Measurements from ENCODE around the gene TMEM119.

The TMEM119 gene, protein sequence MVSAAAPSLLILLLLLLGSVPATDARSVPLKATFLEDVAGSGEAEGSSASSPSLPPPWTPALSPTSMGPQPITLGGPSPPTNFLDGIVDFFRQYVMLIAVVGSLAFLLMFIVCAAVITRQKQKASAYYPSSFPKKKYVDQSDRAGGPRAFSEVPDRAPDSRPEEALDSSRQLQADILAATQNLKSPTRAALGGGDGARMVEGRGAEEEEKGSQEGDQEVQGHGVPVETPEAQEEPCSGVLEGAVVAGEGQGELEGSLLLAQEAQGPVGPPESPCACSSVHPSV

DNA sequence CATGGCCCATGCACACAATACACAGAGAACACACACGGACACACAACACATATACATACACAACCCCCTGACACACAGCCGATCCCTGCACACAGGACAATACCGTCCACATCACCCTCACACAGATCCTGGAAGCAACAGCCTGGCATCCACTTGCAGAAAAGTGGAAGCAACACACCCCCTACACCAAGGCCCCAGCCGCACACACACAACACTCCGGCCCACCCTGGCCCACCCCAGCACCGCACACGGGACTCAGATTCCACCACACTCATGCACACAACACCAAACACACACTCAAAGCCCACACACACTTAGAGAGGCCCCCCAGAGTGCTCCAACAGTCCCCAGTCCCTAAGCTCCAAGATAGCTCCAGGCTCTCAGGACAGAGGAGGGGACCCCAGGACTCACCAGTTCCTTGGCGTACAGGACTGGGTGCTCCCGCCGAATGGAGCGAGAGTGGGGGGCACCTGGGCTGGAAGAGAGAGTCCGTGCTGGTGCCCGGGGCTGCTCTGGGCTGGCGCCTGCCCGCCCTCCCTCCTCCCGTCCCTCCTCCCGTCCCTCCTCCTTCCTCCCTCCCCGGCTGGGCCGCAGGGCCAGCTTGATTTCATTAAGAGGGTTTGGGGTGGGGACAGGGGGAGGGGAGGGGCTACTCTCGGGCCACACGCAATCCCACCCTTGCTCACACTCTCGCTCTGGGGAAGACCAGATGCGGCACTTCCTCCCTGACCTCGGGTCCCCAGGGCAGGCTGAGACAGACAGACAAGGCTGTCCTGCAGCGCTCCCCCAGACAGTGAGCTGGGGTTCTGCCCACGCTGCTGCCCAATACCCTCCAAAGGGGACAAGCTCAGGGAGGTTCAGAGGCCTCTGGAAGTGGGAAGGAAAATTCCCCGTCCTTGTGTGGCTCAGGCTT lies at the start of gene TMEM119:
TMEM119 (minus strand) TSS at position 526 of the 913 bp plus-strand sequence. CDS start 5,701 bp downstream, outside the sequence.
- DNase-seq: no peak

DNA sequence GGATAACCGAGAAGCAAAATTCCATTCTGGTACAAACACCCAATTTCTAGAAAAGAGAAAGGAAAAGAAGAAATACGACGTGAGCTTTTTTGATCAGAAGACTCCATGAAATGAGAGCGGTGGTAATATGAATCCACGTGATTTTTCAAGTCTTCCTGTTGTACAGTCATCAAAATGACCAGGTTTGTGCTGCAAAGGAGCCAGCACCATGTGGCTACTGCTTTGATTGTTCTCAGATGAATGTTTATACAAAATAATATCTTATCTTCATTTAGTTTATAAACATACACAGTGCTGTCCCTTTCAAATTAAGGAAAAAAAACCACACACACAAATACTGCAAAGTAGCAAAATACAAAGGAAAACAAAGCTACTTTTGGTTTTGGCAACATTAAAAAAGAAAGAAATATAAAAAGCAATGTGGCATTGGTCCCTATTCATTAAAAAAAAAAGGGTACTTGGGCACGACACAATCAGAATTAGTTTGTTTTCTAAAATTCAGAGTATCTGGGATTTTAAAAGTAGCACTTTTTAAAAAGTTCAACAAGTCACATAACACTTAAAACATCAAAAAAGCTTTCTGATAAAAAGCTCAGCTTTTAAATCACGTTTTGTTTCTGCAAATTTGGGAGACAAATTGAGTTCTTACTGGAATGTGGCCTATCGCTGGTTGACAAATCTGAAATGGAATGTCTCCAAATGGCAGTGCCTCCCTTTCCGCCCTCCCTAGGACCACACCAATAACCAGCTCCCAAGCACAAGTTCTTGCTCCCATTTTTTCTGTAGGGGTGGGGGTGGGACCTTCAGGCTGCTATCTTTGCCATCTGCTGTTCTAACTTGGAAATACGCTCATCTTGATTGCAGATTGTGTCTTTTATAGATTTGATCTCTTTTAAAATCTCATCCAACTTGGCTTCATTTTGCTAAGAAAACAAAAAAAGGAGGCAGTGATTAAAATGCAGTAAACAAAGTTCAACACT lies 49.0 kb upstream of the TMEM119 start:
- no peak for DNase-seq

DNA sequence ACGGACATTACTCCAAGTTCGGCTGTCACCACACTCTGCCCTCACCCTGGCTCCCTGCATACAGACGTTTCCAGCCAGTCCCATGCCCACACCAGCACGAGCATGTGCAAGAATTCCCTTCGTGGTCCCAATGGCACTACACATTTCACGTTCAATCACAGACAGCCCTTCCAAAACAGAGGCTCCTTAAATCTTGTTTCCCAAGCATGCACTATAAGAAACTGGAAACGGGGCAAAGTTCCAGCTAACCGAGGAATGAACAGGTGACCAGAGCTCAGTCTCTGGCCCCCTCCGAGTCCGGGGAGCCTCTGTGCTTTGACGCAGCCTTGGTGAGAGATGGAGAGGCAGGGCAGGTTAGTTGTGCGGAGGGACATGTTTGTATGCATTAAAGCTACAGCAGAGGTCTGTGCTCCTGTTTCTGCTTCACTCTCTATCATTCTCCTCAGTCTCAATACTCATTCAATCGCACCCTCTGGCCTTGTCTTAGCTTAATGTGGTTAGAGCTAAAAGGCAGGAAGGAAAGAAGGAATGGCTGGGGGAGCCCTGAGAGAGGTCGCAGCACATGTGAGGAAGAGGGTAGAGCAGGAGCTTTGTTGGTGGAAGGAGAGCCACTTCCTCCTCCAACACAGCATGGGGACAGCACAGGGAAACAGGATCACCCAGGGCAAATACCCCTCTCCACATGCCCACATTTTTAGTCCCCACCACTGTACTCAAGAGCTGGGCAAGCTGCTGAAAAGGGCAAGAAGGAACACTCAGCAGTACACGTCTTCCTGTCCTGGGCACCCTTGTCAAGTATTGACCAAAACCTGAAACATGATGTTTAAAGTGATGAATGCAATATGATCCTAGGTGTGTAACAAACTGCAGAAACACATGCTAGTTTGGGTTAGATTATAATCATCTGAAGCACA lies 48.1 kb upstream of the TMEM119 start:
- DNase-seq: no peak

DNA sequence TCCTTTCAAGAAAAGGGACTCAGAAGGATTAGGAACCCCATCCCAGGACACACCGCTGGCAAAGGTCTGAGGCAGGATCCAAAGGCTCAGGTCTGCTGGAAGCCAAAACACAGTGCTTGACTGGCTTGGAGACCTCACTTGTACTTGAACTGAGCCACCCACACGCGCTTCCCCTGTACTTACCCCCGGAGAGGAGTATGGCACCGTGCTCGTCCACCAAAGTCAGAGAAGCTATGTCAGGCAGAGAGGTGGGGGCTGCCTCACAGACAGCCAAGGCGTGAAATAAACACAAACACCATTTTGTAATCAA lies 46.9 kb upstream of the TMEM119 start:
- DNase-seq: no peak

DNA sequence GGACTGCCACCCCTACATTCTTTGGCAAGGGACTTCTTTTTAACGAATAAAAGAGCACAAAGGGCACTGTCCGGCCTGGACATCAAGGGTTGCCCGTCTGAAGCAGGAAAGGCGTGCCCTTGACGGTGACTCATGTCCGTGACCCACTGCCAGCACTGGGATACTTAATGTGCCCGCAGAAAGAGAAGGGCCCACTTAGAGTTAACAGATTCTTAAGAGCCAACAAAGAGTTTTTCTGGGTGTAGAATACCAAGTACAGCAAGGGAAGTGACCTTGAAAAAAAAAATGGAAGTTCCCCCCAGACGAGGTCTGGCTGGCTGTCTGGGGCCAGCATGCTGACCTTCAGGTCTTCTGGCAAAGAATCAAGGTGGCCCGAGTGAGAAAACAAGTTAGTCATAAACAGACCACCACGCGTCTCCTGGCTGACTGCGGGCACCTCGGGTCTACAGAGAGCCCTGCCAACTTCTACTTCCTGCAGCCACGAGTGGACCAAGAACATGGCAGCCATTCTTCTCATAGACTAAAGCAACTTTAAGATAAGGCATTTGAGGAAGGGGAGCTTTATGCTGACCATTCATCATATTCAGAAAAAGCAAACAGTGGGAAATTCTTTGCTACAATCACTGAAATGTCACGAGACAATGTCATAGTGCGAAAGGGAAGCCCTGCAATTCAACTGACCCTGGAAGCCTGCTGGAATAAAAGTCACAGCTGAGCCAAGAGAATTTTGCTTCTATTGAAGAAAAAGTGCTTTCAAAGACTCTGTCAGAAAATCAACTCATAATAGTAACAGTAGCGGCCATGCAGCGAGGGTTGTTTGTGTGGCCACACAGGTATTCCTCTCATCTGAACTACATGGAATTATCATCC lies 46.3 kb upstream of the TMEM119 start:
- no peak for DNase-seq

DNA sequence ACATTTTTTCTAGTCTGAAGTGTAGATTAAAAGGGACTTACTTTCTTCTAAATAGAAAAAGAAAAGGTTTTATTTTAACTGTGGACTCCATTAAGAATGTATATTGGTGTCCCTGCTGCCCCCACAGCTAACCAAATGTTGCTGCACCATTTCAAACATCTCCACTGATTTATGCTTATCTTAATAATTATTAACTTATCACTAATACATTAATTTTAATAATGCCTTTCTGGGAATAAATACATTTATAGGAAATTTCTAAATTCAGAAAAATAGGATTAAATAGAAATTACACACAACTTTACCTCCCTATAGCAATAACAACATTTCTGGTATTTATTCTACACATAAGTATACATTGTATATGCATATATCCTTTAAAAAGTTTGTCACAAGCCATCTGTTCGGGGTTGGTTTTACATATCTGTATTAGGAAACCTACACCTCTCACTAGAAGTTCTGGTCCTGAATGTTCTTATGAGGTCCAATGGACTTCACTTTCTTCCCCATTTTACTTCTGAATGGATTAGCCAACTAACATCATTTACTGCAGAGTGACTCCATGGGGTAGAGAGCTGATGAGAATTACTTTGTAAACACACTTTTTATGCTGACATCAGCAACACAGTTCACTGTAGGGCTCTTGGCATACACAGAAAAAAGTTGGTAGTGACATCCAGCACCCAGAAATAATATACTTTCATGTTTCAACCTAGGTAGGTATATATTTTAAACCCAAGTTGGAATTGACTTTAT lies 45.2 kb upstream of the TMEM119 start:
- no peak for DNase-seq

DNA sequence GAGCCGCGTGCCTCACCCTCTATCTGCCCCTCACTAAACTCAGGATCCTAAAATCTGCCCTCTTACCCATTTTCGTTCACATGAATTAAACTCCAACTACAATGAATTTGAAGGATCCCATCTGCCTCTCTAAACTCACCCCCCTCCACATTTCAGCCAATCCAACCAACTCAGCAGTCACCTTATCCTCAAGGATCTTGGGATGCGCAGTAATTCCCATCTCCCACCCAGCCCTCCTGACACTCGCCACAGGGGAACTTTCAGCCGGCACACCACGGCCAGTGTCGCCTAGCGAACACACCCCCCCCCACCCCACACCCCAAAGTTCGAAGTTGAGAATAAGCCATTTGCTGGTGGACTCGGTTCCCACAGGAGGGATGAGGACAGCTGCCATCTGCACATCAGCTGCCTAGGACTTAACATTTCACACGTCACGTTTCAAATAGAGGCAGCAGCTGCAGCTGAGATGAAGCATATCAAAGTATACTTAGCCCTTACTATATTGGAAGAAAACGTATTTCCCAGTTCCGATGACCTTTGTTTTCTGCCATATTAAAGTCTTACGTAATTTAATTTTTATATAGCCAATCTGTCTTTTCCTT lies 44.5 kb upstream of the TMEM119 start:
- no peak for DNase-seq

DNA sequence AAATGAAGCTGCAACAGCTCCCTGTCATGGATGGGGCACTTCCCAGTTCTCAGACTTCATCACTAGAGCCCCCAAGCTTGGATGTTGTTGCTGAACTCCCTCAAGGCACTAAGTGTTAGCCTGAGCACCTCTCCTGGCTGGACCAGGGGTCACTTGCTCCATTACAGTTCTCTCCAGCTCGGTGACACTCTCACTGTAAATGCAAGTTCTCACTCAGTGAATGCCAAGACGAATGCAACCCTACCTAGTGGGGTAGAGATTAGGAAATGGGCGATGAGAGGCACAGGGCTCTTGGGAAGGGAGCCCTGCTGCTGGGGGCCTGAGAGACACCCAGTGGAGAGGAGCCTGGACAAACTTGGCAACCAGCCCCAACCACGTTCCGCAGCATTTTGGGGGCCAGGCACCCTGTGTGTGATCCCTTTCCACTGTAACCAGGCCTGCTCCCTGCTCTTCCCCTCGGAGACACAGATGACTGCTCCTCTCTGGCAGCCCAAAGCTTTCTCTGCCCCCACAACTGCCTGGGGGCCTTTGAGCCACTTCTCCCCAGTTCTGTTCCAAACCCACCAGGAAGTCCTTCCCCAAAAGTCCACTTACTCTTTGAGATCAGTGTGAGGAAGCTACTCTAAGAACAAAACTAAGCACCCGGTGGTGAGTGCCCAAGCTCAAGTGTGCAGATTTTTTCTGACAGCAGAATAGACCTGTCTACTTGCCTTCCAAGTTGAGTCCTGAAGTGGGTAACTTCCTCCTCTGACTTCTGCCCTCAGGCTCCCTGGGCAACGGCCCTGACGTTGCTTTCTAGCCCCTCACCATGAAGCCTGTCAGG lies 43.8 kb upstream of the TMEM119 start:
- DNase-seq: no peak

DNA sequence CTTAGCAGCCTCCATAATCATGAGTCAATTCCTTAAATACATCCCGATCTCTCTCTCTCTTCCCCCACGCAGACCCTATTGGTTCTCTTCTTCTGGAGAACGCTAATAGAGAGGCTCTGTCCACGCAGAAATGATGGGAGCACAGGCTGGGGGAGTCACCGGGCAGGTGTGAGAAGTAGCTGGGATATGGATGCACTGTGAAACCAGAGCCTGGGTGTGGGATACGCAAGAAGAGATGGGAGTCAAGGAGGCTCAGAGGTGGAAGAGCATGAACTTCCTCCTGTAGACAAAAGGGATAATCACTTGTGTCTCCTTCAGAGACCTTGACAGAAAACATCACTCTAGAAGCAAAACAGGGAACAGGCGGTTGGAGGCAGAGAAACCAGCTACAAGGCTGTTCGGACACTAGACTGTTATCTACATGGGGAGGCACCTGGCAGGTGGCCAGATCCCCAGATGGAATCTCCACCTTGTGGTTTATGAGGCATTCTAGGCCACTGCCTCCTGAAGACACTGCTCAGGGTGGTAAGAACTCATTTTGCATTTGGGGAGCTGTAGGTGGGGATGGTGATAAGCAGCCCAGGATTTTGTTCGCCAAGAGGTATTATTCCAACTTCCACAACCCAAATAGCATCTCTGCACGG lies 43.0 kb upstream of the TMEM119 start:
- DNase-seq: no peak

DNA sequence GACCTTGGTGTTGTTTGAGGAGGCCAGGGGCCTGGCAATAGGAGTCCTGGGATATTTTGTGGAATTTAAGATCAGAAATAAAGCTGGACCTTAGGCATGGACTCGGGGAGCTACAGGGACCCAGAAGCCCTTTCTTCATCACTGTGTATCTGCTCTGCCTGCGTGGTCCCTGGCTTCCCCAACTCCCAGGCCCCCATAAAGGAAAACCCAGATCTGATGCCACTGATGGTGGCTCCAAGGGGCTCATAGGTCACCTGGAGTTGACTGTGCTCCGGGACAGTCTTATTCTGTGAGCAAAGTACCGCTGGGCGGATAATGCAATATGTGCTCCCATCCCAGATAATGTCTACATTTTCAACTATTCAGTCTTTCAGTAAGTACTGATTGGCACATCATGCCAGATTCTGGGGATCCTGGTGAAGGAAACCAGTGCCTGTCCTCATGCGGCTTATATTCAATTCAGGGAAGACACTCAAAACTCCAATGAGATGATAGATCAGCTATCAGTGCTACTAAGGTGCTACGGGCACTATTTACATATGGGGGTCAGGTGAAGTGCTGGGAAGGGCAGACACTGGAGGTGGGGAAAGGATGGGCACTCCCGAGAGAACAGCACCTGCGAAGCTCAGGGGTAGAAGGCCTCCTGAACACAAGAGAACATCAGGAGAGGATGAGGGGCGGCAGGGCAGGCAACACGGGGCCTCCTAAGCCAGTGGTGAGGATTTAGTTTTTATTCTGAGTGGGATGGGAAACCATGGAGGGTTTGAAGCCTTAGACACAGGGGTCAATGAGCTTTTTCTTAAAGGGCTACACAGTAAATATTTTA lies 41.3 kb upstream of the TMEM119 start:
- DNase-seq: no peak

DNA sequence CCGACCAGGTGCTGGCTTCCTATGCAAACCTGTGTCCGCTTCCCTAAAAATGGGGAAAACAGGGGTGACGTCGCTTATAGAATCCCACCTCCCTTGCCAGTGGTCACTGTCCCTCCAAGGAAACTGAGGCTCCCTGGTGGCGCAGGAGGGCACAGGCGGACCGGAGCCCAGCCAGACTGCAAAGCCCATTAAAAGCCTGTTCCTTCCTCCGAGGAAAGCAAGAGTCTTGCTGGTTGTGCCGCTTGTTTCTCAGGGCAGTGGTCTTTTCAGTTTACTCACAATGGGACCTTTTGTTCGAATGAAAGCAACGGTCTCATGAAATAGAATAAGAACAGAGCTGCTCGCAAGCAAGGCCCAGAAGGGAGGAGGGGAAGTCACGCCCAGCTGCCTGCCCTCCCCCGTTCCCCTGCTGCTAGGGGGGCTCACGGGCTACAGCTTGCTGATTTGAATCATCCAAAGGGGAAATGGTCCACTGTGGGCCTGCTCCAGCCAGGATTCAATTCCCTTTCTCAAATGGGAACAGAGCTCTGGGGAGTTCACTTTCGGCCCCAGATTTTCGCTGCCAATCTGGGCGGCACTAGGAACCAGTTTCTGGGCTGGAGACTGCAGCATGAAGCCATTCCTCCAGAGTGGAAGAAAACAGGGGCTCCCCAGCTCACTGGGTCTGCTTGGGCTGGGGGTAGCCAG lies 40.4 kb upstream of the TMEM119 start:
- peak; percentile 75 for DNase-seq

DNA sequence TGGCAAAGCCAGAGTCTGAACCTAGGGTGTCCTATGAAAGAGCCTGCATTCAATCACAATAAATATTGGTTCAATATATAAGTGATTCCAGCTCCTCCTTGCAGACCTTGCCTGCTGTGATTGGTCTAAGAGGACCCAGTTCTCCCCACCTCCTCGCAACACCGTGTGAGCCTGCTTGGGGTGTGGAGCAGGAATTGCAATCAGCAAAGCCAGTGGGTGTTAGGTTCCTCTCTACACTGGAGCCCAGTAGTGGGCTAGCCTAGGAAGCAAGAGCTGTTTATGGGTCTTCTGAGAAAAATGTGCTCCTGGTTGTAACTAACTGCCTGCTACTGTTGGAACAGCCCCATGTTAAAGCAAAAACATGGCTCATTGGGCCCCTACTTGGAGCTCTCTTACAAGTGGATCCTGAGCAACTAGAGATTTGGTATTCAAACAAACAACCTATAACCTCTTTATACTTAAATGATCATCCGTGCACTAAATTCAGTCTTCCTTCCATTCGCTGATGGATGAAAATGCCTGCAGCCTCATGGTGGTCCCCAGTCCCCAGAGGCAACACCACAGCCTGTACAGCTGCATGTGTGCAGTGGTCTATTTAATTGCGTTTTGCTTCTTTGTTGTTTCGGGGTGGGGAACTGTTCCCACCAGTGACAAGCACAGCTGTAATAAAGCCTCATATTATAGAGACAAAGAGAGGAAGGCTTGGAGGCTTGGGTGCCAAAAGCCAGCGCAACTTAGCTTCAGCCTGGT lies 39.5 kb upstream of the TMEM119 start:
- DNase-seq: peak; percentile 33

DNA sequence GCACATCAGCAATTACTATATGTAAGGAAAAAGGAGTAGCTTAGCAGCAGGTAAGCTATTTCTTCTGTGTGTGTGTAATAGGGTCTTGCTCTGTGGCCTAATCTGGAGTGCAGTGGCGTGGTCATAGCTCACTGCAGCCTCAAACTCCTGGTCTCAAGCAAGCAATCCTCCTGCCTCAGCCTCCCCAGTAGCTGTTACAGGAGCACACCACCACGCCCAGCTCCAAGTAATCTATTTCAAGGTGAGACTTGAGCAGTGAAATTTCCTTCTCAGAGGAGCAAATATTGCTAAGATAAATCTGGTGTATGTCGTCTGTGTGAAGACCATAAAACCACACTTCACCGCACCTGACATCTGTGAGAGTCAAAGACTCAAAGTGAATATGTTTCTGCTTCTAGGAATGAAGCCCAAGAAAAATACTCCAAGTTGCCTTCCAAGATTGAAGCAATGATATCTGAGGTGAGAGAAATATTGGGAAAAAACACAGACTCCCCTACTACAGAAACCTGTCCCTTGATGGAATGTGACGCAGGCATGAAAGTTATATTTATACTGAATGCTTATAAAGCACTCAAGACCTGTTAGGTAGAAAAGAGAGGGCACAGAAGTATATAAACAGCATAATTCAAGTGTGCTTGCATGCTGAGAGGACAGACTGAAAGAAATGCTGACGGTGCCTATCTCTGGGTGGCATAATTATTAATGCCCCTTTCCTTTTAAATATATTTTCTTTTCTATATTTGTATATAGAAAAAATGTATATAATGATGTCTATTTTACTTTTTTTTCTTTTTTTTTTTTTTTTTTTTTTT lies 38.3 kb upstream of the TMEM119 start:
- DNase-seq: no peak

DNA sequence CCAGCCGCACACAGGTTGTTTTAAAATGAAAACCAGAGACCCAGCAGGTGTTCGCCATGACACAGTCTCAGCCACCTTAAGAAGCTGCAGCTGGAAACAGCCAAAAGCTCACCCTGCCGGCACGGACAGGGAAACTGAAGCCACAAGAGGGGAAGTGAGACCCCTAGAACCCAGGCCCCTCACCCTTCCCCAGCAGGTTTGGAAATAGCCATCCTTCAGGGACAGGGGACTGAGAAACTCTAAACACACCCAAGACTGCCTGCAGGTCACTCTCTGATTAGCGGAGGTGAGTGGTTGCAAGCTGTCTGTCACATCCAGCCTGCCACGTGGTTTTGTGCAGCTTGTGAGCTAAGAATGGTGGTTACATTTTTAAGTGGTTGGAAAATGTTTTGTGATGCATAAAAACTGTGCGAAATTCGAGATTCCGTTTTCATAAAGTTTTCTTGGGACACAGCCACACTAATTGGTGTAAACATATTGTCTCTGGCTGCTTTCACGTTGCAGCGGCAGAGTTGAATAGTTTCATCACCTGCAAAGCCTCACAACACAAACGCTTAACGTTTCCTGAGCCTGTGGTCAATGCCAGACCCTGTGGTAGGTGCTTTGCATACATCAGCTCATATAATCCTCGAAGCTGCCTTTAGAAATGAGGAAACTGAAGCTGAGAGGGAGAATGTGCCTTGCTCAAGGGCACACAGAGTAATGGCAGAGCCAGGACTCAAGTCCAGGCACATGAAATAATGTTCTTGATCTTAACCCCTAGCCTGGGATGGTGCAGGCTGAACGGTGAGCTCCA lies 37.5 kb upstream of the TMEM119 start:
- DNase-seq: peak; percentile 92
